K562 (cell line): ENCODE data around the gene KRTAP4-7. TPM values are rescaled to one million over a fixed set of nuclear protein-coding genes. Genes with fewer than 3 reads are reported as not detected.

Experiments
- ARNT ChIP-seq, 2 experiments: fragments of 450-650 bp; IDR thresholded peaks; 2 replicates each; pipeline ENCODE4 v1.6.1; 2016; ENCODE audit warnings: mild to moderate bottlenecking in 1 of 2
- BCLAF1 ChIP-seq, 2 experiments: fragments of 450-650 bp in 1 of 2; IDR thresholded peaks; 2 replicates each; pipeline ENCODE4 v1.6.1; 2011 to 2017; ENCODE audit warnings: low read depth in 2 of 2, antibody characterized with exemption in 1 of 2, borderline replicate concordance in 1 of 2, low read length in 1 of 2, mild to moderate bottlenecking in 1 of 2, mixed read lengths in 1 of 2; ENCODE audit not compliant: control insufficient read depth in 1 of 2
- CBX3 ChIP-seq, 2 experiments: IDR thresholded peaks; 1 replicate in 1 of 2; 2 replicates in 1 of 2; pipeline ENCODE4 v1.6.1; 2012; ENCODE audit warnings: inconsistent platforms in 2 of 2, low read length in 2 of 2, borderline replicate concordance in 1 of 2, control low read depth in 1 of 2
- ELF4 ChIP-seq: fragments of 450-650 bp; formaldehyde crosslinking; IDR thresholded peaks from 2 replicates; pipeline ENCODE4 v1.4.0; 2022; ENCODE audit warnings: missing genetic modification characterization
- HBP1 ChIP-seq: fragments of 450-650 bp; formaldehyde crosslinking; IDR thresholded peaks from 2 replicates; pipeline ENCODE4 v1.4.0; 2022; ENCODE audit warnings: missing genetic modification characterization
- HDAC2 ChIP-seq: fragments of 450-650 bp; IDR thresholded peaks from 2 replicates; pipeline ENCODE4 v1.6.1; 2016; ENCODE audit warnings: mild to moderate bottlenecking
- HMG20A ChIP-seq: fragments of 450-650 bp; formaldehyde crosslinking; conservative IDR thresholded peaks from 2 replicates; pipeline ENCODE4 v1.4.0; 2020; ENCODE audit warnings: mild to moderate bottlenecking, mixed read lengths
- L3MBTL2 ChIP-seq: fragments of 450-650 bp; IDR thresholded peaks from 2 replicates; pipeline ENCODE4 v1.6.1; 2016; ENCODE audit warnings: mild to moderate bottlenecking, moderate library complexity
- MTF1 ChIP-seq: fragments of 250-450 bp; sonication (Bioruptor Pico); IDR thresholded peaks from 2 replicates; pipeline ENCODE4 v1.9.0; 2021; ENCODE audit warnings: moderate library complexity, mild to moderate bottlenecking, inconsistent platforms, borderline replicate concordance
- POLR2A ChIP-seq: fragments of 450-650 bp; conservative IDR thresholded peaks from 2 replicates; pipeline ENCODE4 v1.6.1; 2016
- SAFB ChIP-seq: fragments of 200-400 bp; formaldehyde crosslinking; IDR thresholded peaks from 2 replicates; pipeline ENCODE4 v1.6.1; 2017; ENCODE audit warnings: low read depth, low read length, borderline replicate concordance
- SPI1 ChIP-seq: IDR thresholded peaks from 2 replicates; pipeline ENCODE4 v1.6.1; 2011; ENCODE audit warnings: low read depth, low read length, control low read depth, borderline replicate concordance
- SREBF2 ChIP-seq: sonication (generic); formaldehyde crosslinking; IDR thresholded peaks from 2 replicates; pipeline ENCODE4 v1.4.0; 2020; ENCODE audit warnings: mild to moderate bottlenecking, missing genetic modification reagents
- ZBTB34 ChIP-seq: fragments of 250-450 bp; sonication (Bioruptor Pico); IDR thresholded peaks from 2 replicates; pipeline ENCODE4 v1.8.0; 2021; ENCODE audit warnings: mild to moderate bottlenecking, moderate library complexity
- ZNF41 ChIP-seq: fragments of 250-450 bp; sonication (Bioruptor Pico); conservative IDR thresholded peaks from 2 replicates; pipeline ENCODE4 v1.4.0; 2020; ENCODE audit warnings: mild to moderate bottlenecking
- ZNF518B ChIP-seq: fragments of 250-450 bp; sonication (Bioruptor Pico); IDR thresholded peaks from 2 replicates; pipeline ENCODE4 v1.5.0; 2021; ENCODE audit warnings: mild to moderate bottlenecking, moderate library complexity
- ZNF766 ChIP-seq: fragments of 200-800 bp; sonication (Bioruptor generic); conservative IDR thresholded peaks from 2 replicates; pipeline ENCODE4 v1.6.1; 2016; ENCODE audit warnings: missing genetic modification characterization, missing compliant biosample characterization
- polyA plus RNA-seq, 8 experiments: library from polyadenylated mRNA; depleted of rRNA in 4 of 8; stranded (reverse) in 5 of 8; unstranded in 3 of 8; fragments of >200 nt; fragmentation: Nextera tagmentation in 2 of 8; fragmentation: Illumina TruSeq in 1 of 8; extraction: Ambion mirVana in 2 of 8; extraction: Trizol in 1 of 8; gene quantifications; 2 replicates each; pipeline versions ENCODE4 v1.2.1 to v1.2.3, GENCODE V29; 2011 to 2014; ENCODE audit warnings: inconsistent platforms in 1 of 8, missing spikeins in 1 of 8
- total RNA-seq, 7 experiments: library from RNA; depleted of rRNA in 6 of 7; stranded (reverse); fragments of >200 nt in 6 of 7; fragmentation: Illumina TruSeq in 2 of 7; extraction: Trizol in 2 of 7; gene quantifications; 2 replicates each; pipeline versions ENCODE4 v1.2.1 to v1.2.3, GENCODE V29; 2011 to 2021; ENCODE audit warnings: low replicate concordance in 1 of 7

KRTAP4-7 gene
- total and polyA plus RNA-seq, 9 of the 15 experiments (the other 6 are each of a cell fraction or from before 2014, with no cell fraction given) = not detected

- TF ChIP-seq ZBTB34 (CRISPR knock-in tag) (no peak), ZNF766 (CRISPR knock-in tag) (peak; percentile 74; the same call in 1 of the 2 replicates), BCLAF1 (IDR thresholded peaks at IDR 0.05; ENCODE audit: borderline replicate concordance in 1 of 2, control insufficient read depth in 1 of 2, low read depth in 2 of 2, low read length in 1 of 2) (no peak), ELF4 (CRISPR knock-in tag) (no peak), SREBF2 (CRISPR knock-in tag) (no peak), SAFB (no peak), HBP1 (no peak), POLR2A (no peak), HDAC2 (0 out of 2 replicates have a peak, but pooled peaks have one; percentile 30), ZNF518B (CRISPR knock-in tag) (no peak), CBX3 (IDR thresholded peaks at IDR 0.05; ENCODE audit: borderline replicate concordance in 1 of 2, low read length in 2 of 2) (no peak), ARNT (IDR thresholded peaks at IDR 0.05) (no peak), HMG20A (CRISPR knock-in tag) (no peak), L3MBTL2 (peak; percentile 99), MTF1 (no peak), ZNF41 (CRISPR knock-in tag) (no peak), SPI1 (no peak)
These were observed 17.9 kb upstream of the KRTAP4-7 start, which contains the start of gene KRTAP2-4 (continued) for GRCh38 chr17:41065829-41066624.
